K562 (cell line): ENCODE measurements around the gene GADD45B. TPM values are rescaled to one million over a fixed set of nuclear protein-coding genes. Genes with fewer than 3 reads are reported as not detected.
A peak's percentile ranks its signal among the peaks of the same experiment; 100 is the strongest.

Experiments
- ATAC-seq: fragments of 200-7000 bp; cut with Tn5 transposase; 3 replicates; pipeline ENCODE4 v1.9.1; 2020; ENCODE audit warnings: moderate library complexity
- BruUV-seq: library from RNA; stranded (reverse); fragments of 400-500 nt; replicated peaks from 2 replicates; lab custom pipeline; 2021; lab: Mats Ljungman, UMichigan
- CTCF ChIA-PET: fragments of 300-600 bp; formaldehyde crosslinking; extraction: SDS; loops from one replicate; lab custom pipeline; 2021; ENCODE audit warnings: low intra/inter-chr PET ratio; lab: Yijun Ruan, JAX
- POLR2A ChIA-PET: fragments of 300-600, 350-650 bp; sonication (Branson Sonifier 250); formaldehyde crosslinking; extraction: SDS; loops from one replicate; lab custom pipeline; 2021; ENCODE audit warnings: antibody characterized with exemption, inconsistent platforms; lab: Yijun Ruan, JAX
- DNase-seq, 4 experiments: peaks; one replicate each; pipeline versions ENCODE4 v3.0.0 to v3.0.0-alpha.2; 2011 to 2018; ENCODE audit warnings: low spot score in 3 of 4, mixed read lengths in 3 of 4; ENCODE audit errors: extremely low read depth in 1 of 4
- FAIRE-seq: peaks from 2 replicates; lab custom pipeline; 2011; peaks lifted over from hg19 to GRCh38; lab: Jason Lieb, UNC
- H2AFZ ChIP-seq: 2 replicates; pipeline ENCODE4 v1.6.0; 2011; ENCODE audit warnings: low read depth, low read length, control low read depth, inconsistent platforms
- H3K27ac ChIP-seq: fragments of 200-600 bp; 3 replicates; pipeline ENCODE4 v1.8.0; 2011; ENCODE audit warnings: low read depth, mild to moderate bottlenecking, control low read depth, inconsistent platforms, low read length, moderate library complexity, mixed read lengths; ENCODE audit errors: extremely low read depth
- H3K27me3 ChIP-seq, 2 experiments: fragments of 300-600 bp in 1 of 2; 2 replicates in 1 of 2; 3 replicates in 1 of 2; pipeline versions ENCODE4 v1.6.0 to v1.8.0; 2011; ENCODE audit warnings: inconsistent platforms in 2 of 2, low read length in 2 of 2, mild to moderate bottlenecking in 1 of 2, mixed read lengths in 1 of 2, moderate library complexity in 1 of 2; ENCODE audit not compliant: control insufficient read depth in 2 of 2, insufficient read depth in 2 of 2
- H3K36me3 ChIP-seq: fragments of 300-600 bp; 3 replicates; pipeline ENCODE4 v1.8.0; 2011; ENCODE audit warnings: mild to moderate bottlenecking, low read length, inconsistent platforms; ENCODE audit not compliant: control insufficient read depth, insufficient read depth
- H3K4me1 ChIP-seq, 2 experiments: fragments of 200-600 bp in 1 of 2; replicated peaks in 1 of 2; 2 replicates in 1 of 2; 3 replicates in 1 of 2; pipeline versions ENCODE4 v1.5.1 to v1.8.0; 2011; ENCODE audit warnings: inconsistent platforms in 2 of 2, low read length in 2 of 2, mild to moderate bottlenecking in 1 of 2, mixed read lengths in 1 of 2, moderate library complexity in 1 of 2; ENCODE audit not compliant: control insufficient read depth in 2 of 2, insufficient read depth in 2 of 2
- H3K4me2 ChIP-seq: 2 replicates; pipeline ENCODE4 v1.6.1; 2011; ENCODE audit warnings: low read length, control low read depth, inconsistent platforms, mixed read lengths; ENCODE audit not compliant: insufficient read depth
- H3K4me3 ChIP-seq: fragments of 200-600 bp; sonication (generic), shearing (Covaris generic); 2 replicates; pipeline ENCODE4 v1.5.1; 2016; ENCODE audit warnings: control low read depth, inconsistent platforms
- H3K79me2 ChIP-seq: fragments of 200-600 bp; 3 replicates; pipeline ENCODE4 v1.8.0; 2011; ENCODE audit warnings: low read length, inconsistent platforms; ENCODE audit not compliant: control insufficient read depth, insufficient read depth
- H3K9ac ChIP-seq, 2 experiments: 2 replicates each; pipeline versions ENCODE4 v1.6.0 to v1.6.1; 2011; ENCODE audit warnings: low read depth in 2 of 2, low read length in 2 of 2, control low read depth in 1 of 2, inconsistent platforms in 1 of 2, mild to moderate bottlenecking in 1 of 2, mixed read lengths in 1 of 2; ENCODE audit not compliant: insufficient read depth in 1 of 2
- H3K9me1 ChIP-seq: one replicate; pipeline ENCODE4 v1.6.0; 2011; ENCODE audit warnings: inconsistent platforms, mild to moderate bottlenecking, low read length, moderate library complexity; ENCODE audit not compliant: control insufficient read depth, insufficient read depth
- H3K9me3 ChIP-seq: replicated peaks from 2 replicates; pipeline ENCODE4 v1.5.1; 2011; ENCODE audit warnings: low read depth, low read length, inconsistent platforms; ENCODE audit not compliant: control insufficient read depth, insufficient read depth
- H4K20me1 ChIP-seq: replicated peaks from 2 replicates; pipeline ENCODE4 v1.6.1; 2011; ENCODE audit warnings: low read length, inconsistent platforms, mixed read lengths; ENCODE audit not compliant: control insufficient read depth, insufficient read depth
- BRCA1 ChIP-seq, 2 experiments: fragments of 450-650 bp in 1 of 2; sonication (generic) in 1 of 2; formaldehyde crosslinking in 1 of 2; IDR thresholded peaks; 2 replicates each; pipeline versions ENCODE4 v1.5.0 to v1.6.1; 2017 to 2020; ENCODE audit warnings: mild to moderate bottlenecking in 1 of 2, missing genetic modification reagents in 1 of 2
- CREBBP ChIP-seq: IDR thresholded peaks from one replicate; pipeline ENCODE4 v1.6.1; 2012; ENCODE audit warnings: low read depth, mild to moderate bottlenecking, control low read depth, inconsistent platforms, low read length
- HDAC1 ChIP-seq, 2 experiments: fragments of 450-650 bp; IDR thresholded peaks; 2 replicates each; pipeline ENCODE4 v1.6.1; 2016 to 2017; ENCODE audit warnings: inconsistent platforms in 1 of 2, mild to moderate bottlenecking in 1 of 2, moderate library complexity in 1 of 2
- HLTF ChIP-seq: fragments of 450-650 bp; IDR thresholded peaks from 2 replicates; pipeline ENCODE4 v1.6.1; 2016
- KDM1A ChIP-seq, 2 experiments: fragments of 450-650 bp; IDR thresholded peaks; 2 replicates each; pipeline ENCODE4 v1.6.1; 2016; ENCODE audit warnings: mild to moderate bottlenecking in 2 of 2
- PHF20 ChIP-seq: fragments of 450-650 bp; IDR thresholded peaks from 2 replicates; pipeline ENCODE4 v1.6.1; 2018; ENCODE audit not compliant: partially characterized antibody
- POLR2B ChIP-seq: fragments of 450-650 bp; IDR thresholded peaks from 2 replicates; pipeline ENCODE4 v1.6.1; 2018; ENCODE audit warnings: low read depth; ENCODE audit not compliant: partially characterized antibody
- PPARD ChIP-seq: fragments of 250-450 bp; sonication (Bioruptor Pico); IDR thresholded peaks from 2 replicates; pipeline ENCODE4 v1.8.0; 2022; ENCODE audit warnings: inconsistent platforms, mild to moderate bottlenecking, moderate library complexity
- TAF15 ChIP-seq: fragments of 200-400 bp; formaldehyde crosslinking; IDR thresholded peaks from 2 replicates; pipeline ENCODE4 v1.6.1; 2017; ENCODE audit warnings: mild to moderate bottlenecking, low read depth, low read length, moderate library complexity
- TCF7L2 ChIP-seq: fragments of 150-350 bp; IDR thresholded peaks from 2 replicates; pipeline ENCODE4 v1.6.1; 2016; ENCODE audit warnings: low read depth, mild to moderate bottlenecking, low read length, moderate library complexity
- U2AF1 ChIP-seq: fragments of 200-400 bp; formaldehyde crosslinking; optimal IDR thresholded peaks from 2 replicates; pipeline ENCODE3; 2017; ENCODE audit warnings: mild to moderate bottlenecking, low read depth, low read length, moderate library complexity
- ZBTB7A ChIP-seq: IDR thresholded peaks from 2 replicates; pipeline ENCODE4 v1.6.1; 2011; ENCODE audit warnings: low read depth, mild to moderate bottlenecking, low read length, moderate library complexity, borderline replicate concordance; ENCODE audit not compliant: control insufficient read depth
- ZNF175 ChIP-seq: fragments of 200-800 bp; sonication (Bioruptor generic); IDR thresholded peaks from 2 replicates; pipeline ENCODE4 v1.6.1; 2016; ENCODE audit warnings: low read depth, mild to moderate bottlenecking, missing genetic modification characterization, missing compliant biosample characterization
- WGBS: fragments of 100-300 bp; shearing (Covaris generic); methylation state at CpG from one replicate; pipeline ENCODE4 v1.1.6; 2016; ENCODE audit warnings: low coverage, mixed read lengths; ENCODE audit not compliant: insufficient coverage; ENCODE audit errors: missing lambda C conversion rate; 5-methylcytosine and 5-hydroxymethylcytosine counted together
- in situ Hi-C: fragments of 300-500 bp; cut with MboI; formaldehyde crosslinking; loops from 4 replicates; pipeline ENCODE4 v1.15.0; 2018; ENCODE audit warnings: inconsistent platforms, mixed read lengths
- intact Hi-C: fragments of 100-400 bp; cut with micrococcal nuclease; formaldehyde crosslinking; loops from 2 replicates; pipeline ENCODE4 v1.14.2; 2022
- polyA plus RNA-seq, 8 experiments: library from polyadenylated mRNA; depleted of rRNA in 4 of 8; stranded (reverse) in 5 of 8; unstranded in 3 of 8; fragments of >200 nt; fragmentation: Nextera tagmentation in 2 of 8; fragmentation: Illumina TruSeq in 1 of 8; extraction: Ambion mirVana in 2 of 8; extraction: Trizol in 1 of 8; gene quantifications; 2 replicates each; pipeline versions ENCODE4 v1.2.1 to v1.2.3, GENCODE V29; 2011 to 2014; ENCODE audit warnings: inconsistent platforms in 1 of 8, missing spikeins in 1 of 8
- total RNA-seq, 7 experiments: library from RNA; depleted of rRNA in 6 of 7; stranded (reverse); fragments of >200 nt in 6 of 7; fragmentation: Illumina TruSeq in 2 of 7; extraction: Trizol in 2 of 7; gene quantifications; 2 replicates each; pipeline versions ENCODE4 v1.2.1 to v1.2.3, GENCODE V29; 2011 to 2021; ENCODE audit warnings: low replicate concordance in 1 of 7
- TF ChIP-seq, protein P1 (sequence below): sonication (generic); formaldehyde crosslinking; IDR thresholded peaks from 2 replicates; pipeline ENCODE4 v1.5.0; 2020; ENCODE audit warnings: missing genetic modification reagents
- TF ChIP-seq, protein P2 (sequence below): fragments of 450-650 bp; IDR thresholded peaks from 2 replicates; pipeline ENCODE4 v1.6.1; 2016; ENCODE audit warnings: borderline replicate concordance
- TF ChIP-seq, protein P3 (sequence below): sonication (generic); formaldehyde crosslinking; IDR thresholded peaks from 2 replicates; pipeline ENCODE4 v1.9.0; 2022; ENCODE audit warnings: mild to moderate bottlenecking, missing genetic modification reagents

Gene GADD45B
- total and polyA plus RNA-seq, 9 of the 15 experiments (the other 6 are each of a cell fraction or from before 2014, with no cell fraction given), result 0.06 to 4.1 (median 2.1) TPM

DNA sequence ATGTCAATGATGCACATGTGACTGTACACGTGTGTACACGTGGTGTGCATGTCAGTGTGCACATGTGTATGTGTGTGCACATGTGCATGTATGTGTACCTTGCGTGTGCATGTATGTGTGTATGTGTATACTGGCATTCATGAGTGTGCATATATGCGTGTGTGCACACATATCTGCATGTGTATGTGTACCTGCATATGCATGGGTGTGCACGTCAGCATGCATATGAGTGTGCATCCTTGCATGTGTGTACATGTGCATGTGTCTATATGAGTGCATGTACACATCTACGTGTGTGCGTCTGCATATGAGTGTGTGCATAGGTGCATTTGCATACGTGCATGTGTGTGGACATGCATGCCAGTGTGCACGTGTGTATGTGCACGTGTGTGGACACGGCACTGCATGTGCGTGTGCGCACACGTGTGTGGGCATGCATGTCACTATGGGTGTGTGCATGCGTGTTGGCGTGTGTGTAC, 48.5 kb downstream of the GADD45B start:
- Histone ChIP-seq H2AFZ (no peak overlapping the region), H4K20me1 (peaks cover 6% of the 10 kb centered on the region; the same call in 1 of the 2 replicates), H3K9me1 (no peaks in the 10 kb centered on the region), H3K9me3 (no peaks in the 10 kb centered on the region), H3K4me1 (peaks cover 0 to 32% of the 10 kb centered on the region in 2 experiments; a peak in 4 of 5 replicates), H3K79me2 (no peaks in the 10 kb centered on the region), H3K4me2 (no peak overlapping the region), H3K27ac (no peak overlapping the region), H3K4me3 (no peak overlapping the region), H3K27me3 (peaks cover 0 to 3% of the 10 kb centered on the region in 2 experiments; a peak in 1 of 5 replicates), H3K9ac (no peak overlapping the region; a peak in 1 of 4 replicates), H3K36me3 (no peaks in the 10 kb centered on the region)
- ChIA-PET CTCF (no interaction called here), POLR2A (interaction anchor here (0.9 to 1.2 kb wide), 2 partner anchors 8 to 48 kb away, joined by 4 to 7 read pairs; partner anchors contain the start of gene GADD45B)
- 59% methylated on average over 15 of the region's 16 CpGs for WGBS
- no peak for FAIRE-seq
- in situ Hi-C loops, result no loop called here
- BruUV-seq, result no TSS peak
- intact Hi-C loops, result no loop called here
- DNase-seq, result no peak
- ATAC-seq, result no peak
- TF ChIP-seq, protein P1, sequence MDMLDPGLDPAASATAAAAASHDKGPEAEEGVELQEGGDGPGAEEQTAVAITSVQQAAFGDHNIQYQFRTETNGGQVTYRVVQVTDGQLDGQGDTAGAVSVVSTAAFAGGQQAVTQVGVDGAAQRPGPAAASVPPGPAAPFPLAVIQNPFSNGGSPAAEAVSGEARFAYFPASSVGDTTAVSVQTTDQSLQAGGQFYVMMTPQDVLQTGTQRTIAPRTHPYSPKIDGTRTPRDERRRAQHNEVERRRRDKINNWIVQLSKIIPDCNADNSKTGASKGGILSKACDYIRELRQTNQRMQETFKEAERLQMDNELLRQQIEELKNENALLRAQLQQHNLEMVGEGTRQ (CRISPR knock-in tag), result no peak
- TF ChIP-seq, protein P2, sequence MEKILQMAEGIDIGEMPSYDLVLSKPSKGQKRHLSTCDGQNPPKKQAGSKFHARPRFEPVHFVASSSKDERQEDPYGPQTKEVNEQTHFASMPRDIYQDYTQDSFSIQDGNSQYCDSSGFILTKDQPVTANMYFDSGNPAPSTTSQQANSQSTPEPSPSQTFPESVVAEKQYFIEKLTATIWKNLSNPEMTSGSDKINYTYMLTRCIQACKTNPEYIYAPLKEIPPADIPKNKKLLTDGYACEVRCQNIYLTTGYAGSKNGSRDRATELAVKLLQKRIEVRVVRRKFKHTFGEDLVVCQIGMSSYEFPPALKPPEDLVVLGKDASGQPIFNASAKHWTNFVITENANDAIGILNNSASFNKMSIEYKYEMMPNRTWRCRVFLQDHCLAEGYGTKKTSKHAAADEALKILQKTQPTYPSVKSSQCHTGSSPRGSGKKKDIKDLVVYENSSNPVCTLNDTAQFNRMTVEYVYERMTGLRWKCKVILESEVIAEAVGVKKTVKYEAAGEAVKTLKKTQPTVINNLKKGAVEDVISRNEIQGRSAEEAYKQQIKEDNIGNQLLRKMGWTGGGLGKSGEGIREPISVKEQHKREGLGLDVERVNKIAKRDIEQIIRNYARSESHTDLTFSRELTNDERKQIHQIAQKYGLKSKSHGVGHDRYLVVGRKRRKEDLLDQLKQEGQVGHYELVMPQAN, result no peak
- TF ChIP-seq BRCA1 (IDR thresholded peaks at IDR 0.05), result no peak
- TF ChIP-seq BRCA1 (CRISPR knock-in tag; IDR thresholded peaks at IDR 0.05), result no peak
- TF ChIP-seq, protein P3, sequence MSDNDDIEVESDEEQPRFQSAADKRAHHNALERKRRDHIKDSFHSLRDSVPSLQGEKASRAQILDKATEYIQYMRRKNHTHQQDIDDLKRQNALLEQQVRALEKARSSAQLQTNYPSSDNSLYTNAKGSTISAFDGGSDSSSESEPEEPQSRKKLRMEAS (CRISPR knock-in tag), result peak; percentile 86
- TF ChIP-seq TAF15, result no peak
- no peak for TF ChIP-seq POLR2B
- TF ChIP-seq PPARD (CRISPR knock-in tag), result no peak
- no peak for TF ChIP-seq HDAC1 (IDR thresholded peaks at IDR 0.05)
- TF ChIP-seq ZBTB7A, result no peak
- peak in 1 of 2 experiments; percentile 98; a peak in 2 of 4 replicates for TF ChIP-seq KDM1A (IDR thresholded peaks at IDR 0.05)
- TF ChIP-seq HLTF, result no peak
- peak; percentile 79 for TF ChIP-seq PHF20
- TF ChIP-seq TCF7L2, result no peak
- no peak for TF ChIP-seq ZNF175 (CRISPR knock-in tag)
- TF ChIP-seq CREBBP, result no peak
- TF ChIP-seq U2AF1, result no peak
